ENCODE measurements around the gene KITLG. TPM values are rescaled to one million over a fixed set of nuclear protein-coding genes. Genes with fewer than 3 reads are reported as not detected.
"Not testable (repeated sequence)": the region's sequence is repeated elsewhere in the genome, so short reads cannot be mapped to it uniquely, and the experiment has no call there.

The KITLG gene
- total RNA-seq, 4 donors from 2014 or later: 10.5 to 44.6 (median 29.1) TPM

DNA sequence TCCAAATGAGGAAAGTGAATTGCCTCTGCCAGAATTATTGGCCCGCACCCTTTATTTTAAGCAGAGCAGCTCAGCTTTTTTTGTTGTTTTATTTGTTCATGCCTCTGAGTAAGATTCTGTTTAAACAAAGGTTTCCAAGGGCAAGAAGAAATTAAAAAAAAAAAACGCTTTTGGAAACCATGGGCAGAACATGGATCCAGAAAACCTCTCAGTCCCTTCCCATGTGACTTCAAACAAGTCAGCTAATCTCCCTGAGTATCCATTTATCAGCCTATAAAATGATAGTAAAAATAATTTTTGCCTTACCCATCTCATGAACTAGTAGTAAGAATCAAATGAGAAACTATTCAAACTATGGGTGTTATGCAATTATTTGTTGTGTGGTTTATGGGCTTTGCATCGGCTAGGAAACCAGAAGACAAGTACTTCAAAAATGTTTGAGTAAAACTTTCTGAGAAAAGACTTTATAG is 27.6 kb downstream of the KITLG start:
- H3K4me3 ChIP-seq: no peak overlapping the region
- no peaks in the 10 kb centered on the region for H3K9me3 ChIP-seq
- no peak for DNase-seq
- in situ Hi-C loops (cut with MboI; ENCODE audit: low pct_ligation_motif_present in 1 of 4, low pct_unique_long_range_greater_than_20kb in 1 of 4, low sequenced_read_pairs in 3 of 4) (no loop called here), intact Hi-C loops (cut with DNase I; ENCODE audit: low total_unique reads) (no loop called here)
- no peaks in the 10 kb centered on the region for H3K27me3 ChIP-seq
- peak in 1 of 3 donors; percentile 10 for TF ChIP-seq POLR2AphosphoS5 (IDR thresholded peaks at IDR 0.05)
- no peak for TF ChIP-seq EP300 (IDR thresholded peaks at IDR 0.05; ENCODE audit: low read depth)
- no peak for TF ChIP-seq POLR2A (IDR thresholded peaks at IDR 0.05)
- TF ChIP-seq, protein P1, sequence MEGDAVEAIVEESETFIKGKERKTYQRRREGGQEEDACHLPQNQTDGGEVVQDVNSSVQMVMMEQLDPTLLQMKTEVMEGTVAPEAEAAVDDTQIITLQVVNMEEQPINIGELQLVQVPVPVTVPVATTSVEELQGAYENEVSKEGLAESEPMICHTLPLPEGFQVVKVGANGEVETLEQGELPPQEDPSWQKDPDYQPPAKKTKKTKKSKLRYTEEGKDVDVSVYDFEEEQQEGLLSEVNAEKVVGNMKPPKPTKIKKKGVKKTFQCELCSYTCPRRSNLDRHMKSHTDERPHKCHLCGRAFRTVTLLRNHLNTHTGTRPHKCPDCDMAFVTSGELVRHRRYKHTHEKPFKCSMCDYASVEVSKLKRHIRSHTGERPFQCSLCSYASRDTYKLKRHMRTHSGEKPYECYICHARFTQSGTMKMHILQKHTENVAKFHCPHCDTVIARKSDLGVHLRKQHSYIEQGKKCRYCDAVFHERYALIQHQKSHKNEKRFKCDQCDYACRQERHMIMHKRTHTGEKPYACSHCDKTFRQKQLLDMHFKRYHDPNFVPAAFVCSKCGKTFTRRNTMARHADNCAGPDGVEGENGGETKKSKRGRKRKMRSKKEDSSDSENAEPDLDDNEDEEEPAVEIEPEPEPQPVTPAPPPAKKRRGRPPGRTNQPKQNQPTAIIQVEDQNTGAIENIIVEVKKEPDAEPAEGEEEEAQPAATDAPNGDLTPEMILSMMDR (IDR thresholded peaks at IDR 0.05): no peak
- H3K36me3 ChIP-seq: no peaks in the 10 kb centered on the region
- H3K4me1 ChIP-seq: peaks cover 18 to 58% (median 38%) of the 10 kb centered on the region in 4 donors
- H3K27ac ChIP-seq: peak overlapping the region; percentile 13 to 65 (median 48)
- whole genome bisulfite sequencing, 2 donors (ENCODE audit: low coverage in 1 of 2): 33% methylated on average over 3 of the region's 3 CpGs

DNA sequence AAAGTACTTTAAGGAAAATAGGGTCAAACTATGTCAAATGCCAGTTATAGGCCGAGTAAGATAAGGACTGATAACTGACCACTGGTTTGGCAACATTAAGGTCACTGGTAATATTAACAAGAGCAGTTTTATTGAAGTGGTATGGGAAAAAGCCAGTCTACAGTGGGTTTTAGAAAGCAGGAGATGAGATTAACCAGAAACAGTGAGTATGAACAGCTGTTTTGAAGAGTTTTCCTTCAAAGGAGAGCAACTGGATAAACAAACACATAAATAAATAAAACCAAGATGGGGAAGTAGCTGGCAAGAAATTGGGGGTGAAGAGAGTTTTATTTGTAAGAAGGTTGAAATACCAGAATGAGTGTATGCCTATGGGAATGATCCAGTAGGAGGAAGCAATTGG is 30.3 kb downstream of the KITLG start:
- Histone ChIP-seq H3K36me3 (peaks cover 0 to 4% (median 0%) of the 10 kb centered on the region in 4 donors), H3K27me3 (no peaks in the 10 kb centered on the region), H3K4me1 (peaks cover 16 to 59% (median 31%) of the 10 kb centered on the region in 4 donors), H3K27ac (peak overlapping the region in 1 of 4 donors; percentile 19), H3K9me3 (no peaks in the 10 kb centered on the region), H3K4me3 (no peak overlapping the region)
- DNase-seq: no peak
- intact Hi-C loops (cut with DNase I; ENCODE audit: low total_unique reads) (no loop called here), in situ Hi-C loops (cut with MboI; ENCODE audit: low pct_ligation_motif_present in 1 of 4, low pct_unique_long_range_greater_than_20kb in 1 of 4, low sequenced_read_pairs in 3 of 4) (no loop called here)
- TF ChIP-seq POLR2A (IDR thresholded peaks at IDR 0.05) (no peak), EP300 (IDR thresholded peaks at IDR 0.05; ENCODE audit: low read depth) (no peak), POLR2AphosphoS5 (IDR thresholded peaks at IDR 0.05) (no peak)
- TF ChIP-seq, protein P1 (IDR thresholded peaks at IDR 0.05): no peak
- WGBS, 2 donors (ENCODE audit: low coverage in 1 of 2): 0% methylated on average over 1 of the region's 1 CpG

GRCh38 chr12:88547949-88548348 is 32.3 kb downstream of the KITLG start:
- H3K27me3 ChIP-seq; H3K4me3 ChIP-seq; H3K9me3 ChIP-seq; intact Hi-C loops (cut with DNase I; ENCODE audit: low total_unique reads); H3K27ac ChIP-seq; in situ Hi-C loops (cut with MboI; ENCODE audit: low pct_ligation_motif_present in 1 of 4, low pct_unique_long_range_greater_than_20kb in 1 of 4, low sequenced_read_pairs in 3 of 4); H3K36me3 ChIP-seq: not testable (repeated sequence)
- H3K4me1 ChIP-seq: peaks cover 3 to 39% (median 12%) of the 10 kb centered on the region in 4 donors
- 92% methylated on average over 7 of the region's 7 CpGs; no CpG with 5 or more reads in 1 of the 2 donors for WGBS, 2 donors (ENCODE audit: low coverage in 1 of 2)
- DNase-seq: peak; percentile 17

GRCh38 chr12:88546853-88547252 is 33.4 kb downstream of the KITLG start:
- intact Hi-C loops (cut with DNase I; ENCODE audit: low total_unique reads): no loop called here
- in situ Hi-C loops (cut with MboI; ENCODE audit: low pct_ligation_motif_present in 1 of 4, low pct_unique_long_range_greater_than_20kb in 1 of 4, low sequenced_read_pairs in 3 of 4): no loop called here
- Histone ChIP-seq H3K9me3 (no peaks in the 10 kb centered on the region), H3K27ac (no peak overlapping the region), H3K4me1 (peaks cover 0 to 28% (median 3%) of the 10 kb centered on the region in 4 donors), H3K4me3 (no peak overlapping the region), H3K27me3 (no peaks in the 10 kb centered on the region), H3K36me3 (peaks cover 0 to 10% (median 0%) of the 10 kb centered on the region in 4 donors)
- DNase-seq: no peak
- no peak for TF ChIP-seq EP300 (IDR thresholded peaks at IDR 0.05; ENCODE audit: low read depth)
- TF ChIP-seq POLR2A (IDR thresholded peaks at IDR 0.05): no peak
- no peak for TF ChIP-seq POLR2AphosphoS5 (IDR thresholded peaks at IDR 0.05)
- TF ChIP-seq, protein P1 (IDR thresholded peaks at IDR 0.05): no peak
- 19 to 36% methylated on average over 2 of the region's 2 CpGs for WGBS, 2 donors (ENCODE audit: low coverage in 1 of 2)

DNA sequence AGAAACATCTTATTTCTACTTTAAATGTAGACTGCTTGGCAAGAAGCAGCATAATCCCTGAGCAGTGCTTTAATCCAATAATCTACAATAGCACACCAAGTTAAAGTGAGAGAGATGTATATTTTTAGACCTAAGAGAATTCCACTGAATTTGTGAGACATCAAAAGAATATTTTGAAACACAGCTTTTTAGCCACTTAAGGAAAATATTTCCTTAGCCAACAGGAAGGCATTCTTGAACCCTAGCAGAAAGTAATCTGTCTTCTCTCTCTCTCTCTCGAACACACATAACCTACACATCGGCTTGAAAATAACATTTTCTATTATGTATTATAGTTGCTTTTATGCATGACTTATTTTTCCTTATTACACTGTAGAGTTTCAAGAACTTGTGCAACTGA is 34.0 kb downstream of the KITLG start:
- TF ChIP-seq, protein P1 (IDR thresholded peaks at IDR 0.05): no peak
- TF ChIP-seq EP300 (IDR thresholded peaks at IDR 0.05; ENCODE audit: low read depth) (no peak), POLR2A (IDR thresholded peaks at IDR 0.05) (no peak), POLR2AphosphoS5 (IDR thresholded peaks at IDR 0.05) (no peak)
- WGBS, 2 donors (ENCODE audit: low coverage in 1 of 2): 71 to 79% methylated on average over 2 of the region's 2 CpGs
- no peak overlapping the region for H3K4me3 ChIP-seq

More for the DNA sequence above, 34.0 kb downstream of the KITLG start:
- H3K9me3 ChIP-seq: no peaks in the 10 kb centered on the region
- no peaks in the 10 kb centered on the region for H3K27me3 ChIP-seq
- in situ Hi-C loops (cut with MboI; ENCODE audit: low pct_ligation_motif_present in 1 of 4, low pct_unique_long_range_greater_than_20kb in 1 of 4, low sequenced_read_pairs in 3 of 4) (no loop called here), intact Hi-C loops (cut with DNase I; ENCODE audit: low total_unique reads) (no loop called here)
- no peak for DNase-seq
- H3K36me3 ChIP-seq: peaks cover 0 to 10% (median 0%) of the 10 kb centered on the region in 4 donors
- peaks cover 0 to 26% (median 3%) of the 10 kb centered on the region in 4 donors for H3K4me1 ChIP-seq
- no peak overlapping the region for H3K27ac ChIP-seq
